Activated CD4-positive, alpha-beta T cell treated with anti-CD3 and anti-CD28 coated beads for 24 hours (primary cell): Measurements from ENCODE around the gene PPP1R9A.

ENCODE experiments used
- DNase-seq, 2 donors: peaks; one replicate each; pipeline ENCODE4 v3.0.0-alpha.2; 2020; ENCODE audit warnings: low read depth in 2 of 2

The PPP1R9A gene

DNA sequence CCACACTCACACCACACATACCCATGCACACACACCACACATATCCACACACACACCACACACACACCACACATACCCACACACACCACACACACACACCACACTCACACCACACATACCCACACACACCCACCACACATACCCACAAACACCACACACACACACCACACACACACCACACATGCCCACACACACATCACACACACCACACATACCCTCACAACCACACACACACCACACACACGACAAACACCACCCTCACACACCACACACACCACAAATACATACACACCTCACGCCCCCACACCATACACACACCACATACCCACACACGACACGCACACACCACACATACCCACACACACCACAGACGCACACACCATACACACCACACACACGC lies 297.2 kb downstream of the PPP1R9A start:
- DNase-seq = no peak

- no peak for DNase-seq
Observed at GRCh38 chr7:95205665-95206225, 298.4 kb downstream of the PPP1R9A start.

- no peak for DNase-seq
Observed at GRCh38 chr7:95209276-95209675, 301.9 kb downstream of the PPP1R9A start.

- DNase-seq = no peak
Observed at GRCh38 chr7:95209788-95210187, 302.4 kb downstream of the PPP1R9A start.

GRCh38 chr7:95213148-95213547 lies 305.8 kb downstream of the PPP1R9A start:
- no peak for DNase-seq

- no peak for DNase-seq
Observed at GRCh38 chr7:95213809-95214492, 306.6 kb downstream of the PPP1R9A start.

DNA sequence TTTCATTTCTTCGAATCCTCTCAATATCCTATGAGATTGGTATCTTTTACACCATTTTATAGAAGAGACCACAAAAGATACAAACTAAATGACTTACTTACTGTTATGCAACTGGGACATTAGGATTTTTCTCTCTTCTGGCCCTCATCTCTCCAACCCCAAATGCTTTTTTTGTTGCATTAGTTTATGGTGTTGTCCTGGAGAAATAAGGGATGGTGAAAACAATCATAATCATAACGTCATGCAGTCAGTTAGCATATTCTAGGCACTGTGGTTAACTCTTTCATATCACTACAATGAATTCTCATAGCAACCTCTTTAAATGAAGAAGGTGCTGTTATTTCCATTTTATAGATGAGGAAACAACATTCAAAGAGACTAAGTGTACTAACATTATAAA lies 312.3 kb downstream of the PPP1R9A start:
- no peak for DNase-seq

DNA sequence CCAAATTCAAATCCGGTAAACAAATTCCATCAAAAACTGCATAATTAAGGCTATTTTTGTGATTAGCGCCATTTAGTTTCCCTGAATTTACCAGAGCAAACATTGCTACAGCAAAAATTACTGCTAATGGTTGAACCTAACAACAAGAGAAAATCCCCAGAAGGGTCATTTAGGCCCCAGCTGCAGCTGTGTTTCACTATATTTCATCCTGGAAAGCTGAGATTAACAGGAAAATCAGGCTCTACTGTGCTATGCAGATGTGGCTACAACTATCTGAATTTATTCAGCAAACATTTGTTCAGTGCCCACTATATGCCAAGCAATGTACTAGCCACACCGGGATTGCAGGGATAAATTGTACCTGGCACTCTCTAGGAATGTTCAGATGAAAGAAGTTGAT lies 312.9 kb downstream of the PPP1R9A start:
- no peak for DNase-seq

DNA sequence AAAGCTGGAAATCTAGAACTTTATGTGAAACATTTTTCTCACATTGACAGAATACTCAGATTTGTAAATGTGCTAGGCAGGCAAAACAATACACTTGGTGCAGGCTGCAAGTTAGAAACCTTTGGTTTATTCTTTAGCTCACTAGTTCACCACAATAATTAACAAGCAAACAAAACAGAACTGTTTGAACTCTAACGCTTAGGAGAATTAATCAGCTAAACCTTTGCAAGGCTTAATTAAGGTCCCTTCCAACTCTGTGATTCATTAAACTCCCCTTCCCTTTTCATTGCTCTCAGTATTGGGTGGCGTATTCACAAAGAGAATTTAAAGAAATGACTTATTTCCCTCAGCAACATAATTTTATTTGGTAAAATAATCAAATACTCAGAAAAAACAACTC lies 317.9 kb downstream of the PPP1R9A start:
- no peak for DNase-seq

DNA sequence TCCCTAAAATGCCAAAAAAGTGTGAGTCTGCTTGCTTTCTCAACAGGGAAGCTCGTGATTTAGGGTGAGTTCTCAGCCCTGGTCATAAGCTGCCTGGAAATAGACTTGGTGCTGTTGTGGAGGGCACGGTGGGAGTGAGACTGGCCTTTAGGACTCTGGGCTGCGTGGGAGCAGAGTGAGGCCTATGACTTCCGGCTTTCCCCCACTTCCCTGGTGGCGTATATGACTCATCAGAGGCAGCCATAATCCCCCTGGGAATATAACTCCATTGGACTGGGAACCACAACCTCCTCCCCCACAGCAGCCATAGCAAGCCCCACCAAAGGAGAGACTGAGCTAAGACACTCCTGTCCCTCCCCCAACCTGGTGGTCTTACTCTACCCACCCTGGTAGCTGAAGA lies 321.9 kb downstream of the PPP1R9A start:
- DNase-seq = no peak

- no peak for DNase-seq
Observed at GRCh38 chr7:95238252-95238943, 331.0 kb downstream of the PPP1R9A start.

DNA sequence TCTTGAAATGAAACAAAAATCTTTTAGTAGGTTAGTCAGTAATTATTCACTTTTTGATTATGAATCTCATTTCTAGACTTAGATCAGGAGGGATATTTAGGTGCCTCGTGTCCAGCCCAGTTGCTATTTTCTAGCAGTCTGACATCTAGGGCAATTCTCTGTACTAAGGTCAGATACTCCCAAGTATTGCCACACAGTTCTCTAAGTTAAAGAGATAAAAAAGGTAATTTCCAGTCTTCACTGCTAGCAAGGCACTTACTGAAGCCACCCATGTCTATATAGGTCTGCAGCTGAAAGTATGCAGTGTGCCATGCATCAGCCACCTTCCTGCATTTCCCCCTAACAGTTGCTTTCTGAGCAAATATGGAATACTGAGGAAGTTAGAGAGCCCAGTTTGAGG lies 333.5 kb downstream of the PPP1R9A start:
- DNase-seq = no peak

- no peak for DNase-seq
Observed at GRCh38 chr7:95242266-95242665, 334.9 kb downstream of the PPP1R9A start.

- DNase-seq = no peak
Observed at GRCh38 chr7:95244616-95245015, 337.2 kb downstream of the PPP1R9A start.

- DNase-seq = no peak
Observed at GRCh38 chr7:95245828-95246500, 338.6 kb downstream of the PPP1R9A start.

- no peak for DNase-seq
Observed at GRCh38 chr7:95246831-95247370, 339.5 kb downstream of the PPP1R9A start.

GRCh38 chr7:95250571-95250970 lies 343.2 kb downstream of the PPP1R9A start:
- DNase-seq = no peak

- DNase-seq = no peak
Observed at GRCh38 chr7:95251966-95252365, 344.6 kb downstream of the PPP1R9A start.

DNA sequence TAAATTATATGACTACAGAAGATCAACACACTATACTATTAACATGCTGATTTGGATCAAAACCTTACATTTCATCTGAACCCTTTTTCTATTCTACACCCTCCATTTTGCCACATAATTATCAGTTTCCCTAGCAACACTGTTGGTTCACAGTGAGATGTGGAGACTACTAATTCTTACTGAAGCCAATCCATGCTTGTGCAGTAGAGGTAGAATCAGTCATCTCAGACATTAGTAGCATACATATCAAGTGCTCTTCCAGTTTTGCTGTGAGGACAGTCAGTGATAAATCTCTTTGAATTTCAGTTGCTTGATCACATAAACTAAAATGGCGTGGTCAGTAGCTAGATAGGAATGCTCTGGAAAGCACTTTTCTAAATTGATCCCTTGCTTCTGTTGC lies 346.6 kb downstream of the PPP1R9A start:
- DNase-seq = no peak

DNA sequence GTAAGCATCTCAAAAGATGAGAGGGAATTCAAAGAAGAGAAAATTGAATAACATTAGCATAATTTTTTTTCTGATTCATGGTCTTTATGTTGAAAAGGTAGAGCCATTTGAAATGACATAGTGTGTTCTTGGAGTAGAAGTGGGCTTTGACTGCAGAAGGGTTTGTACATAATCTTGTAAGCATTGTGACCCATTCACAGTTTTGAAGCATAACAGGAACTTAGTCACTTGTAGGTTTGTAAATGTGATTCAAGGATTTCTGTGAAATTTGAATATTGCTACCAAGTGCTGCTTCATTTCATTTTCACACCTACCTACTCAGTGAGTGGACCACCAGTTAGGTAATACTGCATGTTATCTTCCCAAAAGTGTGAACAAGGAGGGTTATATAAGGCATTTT lies 348.3 kb downstream of the PPP1R9A start:
- DNase-seq = no peak

GRCh38 chr7:95261895-95262415 lies 354.6 kb downstream of the PPP1R9A start:
- DNase-seq = no peak

GRCh38 chr7:95262875-95263274 lies 355.5 kb downstream of the PPP1R9A start:
- no peak for DNase-seq
